GM23338 (cell line): ENCODE results near the gene LRTM1.

Experiments used
- CREB1 ChIP-seq: fragments of 250-450 bp; sonication (Bioruptor Pico); IDR thresholded peaks from 2 replicates; pipeline ENCODE4 v1.5.0; 2020; ENCODE audit warnings: low read depth, mild to moderate bottlenecking, moderate library complexity
- ETS1 ChIP-seq: IDR thresholded peaks from 2 replicates; pipeline ENCODE4 v1.6.1; 2016; ENCODE audit warnings: antibody characterized with exemption
- POLR2AphosphoS5 ChIP-seq: IDR thresholded peaks from 2 replicates; pipeline ENCODE4 v1.6.1; 2016; ENCODE audit warnings: antibody characterized with exemption, low read depth
- TF ChIP-seq, protein P1 (sequence below), 2 experiments: fragments of 200-600 bp in 1 of 2; sonication (generic) in 1 of 2; conservative IDR thresholded peaks; 2 replicates each; pipeline versions ENCODE4 v1.5.1 to v1.6.1; 2016 to 2017; ENCODE audit warnings: antibody characterized with exemption in 2 of 2, low read depth in 2 of 2, mild to moderate bottlenecking in 2 of 2, moderate library complexity in 1 of 2

DNA sequence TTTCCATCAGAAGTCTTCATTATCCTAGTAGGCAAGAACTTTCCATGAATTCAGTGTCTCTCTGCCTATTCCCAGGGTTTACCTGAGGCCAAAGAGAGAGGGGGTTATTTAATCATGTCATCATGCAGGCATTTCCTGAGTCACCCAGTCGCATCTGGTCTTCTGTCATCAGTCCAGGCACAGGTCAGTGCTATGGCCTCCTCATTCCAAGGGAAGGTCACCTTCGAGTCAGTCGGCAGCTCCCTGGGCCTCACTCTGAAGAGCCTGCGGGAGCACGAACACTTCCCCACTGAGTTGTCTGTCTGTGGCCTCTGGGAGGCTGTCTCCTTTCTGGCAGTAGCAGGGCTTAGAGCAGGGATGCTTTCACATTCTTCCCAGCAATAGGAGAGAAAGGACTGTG is 26.2 kb upstream of the LRTM1 start:
- TF ChIP-seq, protein P1, sequence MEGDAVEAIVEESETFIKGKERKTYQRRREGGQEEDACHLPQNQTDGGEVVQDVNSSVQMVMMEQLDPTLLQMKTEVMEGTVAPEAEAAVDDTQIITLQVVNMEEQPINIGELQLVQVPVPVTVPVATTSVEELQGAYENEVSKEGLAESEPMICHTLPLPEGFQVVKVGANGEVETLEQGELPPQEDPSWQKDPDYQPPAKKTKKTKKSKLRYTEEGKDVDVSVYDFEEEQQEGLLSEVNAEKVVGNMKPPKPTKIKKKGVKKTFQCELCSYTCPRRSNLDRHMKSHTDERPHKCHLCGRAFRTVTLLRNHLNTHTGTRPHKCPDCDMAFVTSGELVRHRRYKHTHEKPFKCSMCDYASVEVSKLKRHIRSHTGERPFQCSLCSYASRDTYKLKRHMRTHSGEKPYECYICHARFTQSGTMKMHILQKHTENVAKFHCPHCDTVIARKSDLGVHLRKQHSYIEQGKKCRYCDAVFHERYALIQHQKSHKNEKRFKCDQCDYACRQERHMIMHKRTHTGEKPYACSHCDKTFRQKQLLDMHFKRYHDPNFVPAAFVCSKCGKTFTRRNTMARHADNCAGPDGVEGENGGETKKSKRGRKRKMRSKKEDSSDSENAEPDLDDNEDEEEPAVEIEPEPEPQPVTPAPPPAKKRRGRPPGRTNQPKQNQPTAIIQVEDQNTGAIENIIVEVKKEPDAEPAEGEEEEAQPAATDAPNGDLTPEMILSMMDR (conservative IDR thresholded peaks at IDR 0.05; ENCODE audit: low read depth in 2 of 2) = no peak
- TF ChIP-seq CREB1 (no peak), ETS1 (no peak), POLR2AphosphoS5 (no peak)
